Endodermal cell (in vitro differentiated cells): ENCODE data around the gene ARID1A. TPM values are rescaled to one million over a fixed set of nuclear protein-coding genes. Genes with fewer than 3 reads are reported as not detected.

Experiments used
- DNase-seq: peaks from one replicate; pipeline ENCODE4 v3.0.0-alpha.2; 2017
- H3K27ac ChIP-seq: 2 replicates; pipeline ENCODE4 v1.5.1; 2013; ENCODE audit warnings: mild to moderate bottlenecking, low read depth, low read length, moderate library complexity
- H3K27me3 ChIP-seq: 2 replicates; pipeline ENCODE4 v1.6.1; 2013; ENCODE audit warnings: mild to moderate bottlenecking, low read length, moderate library complexity; ENCODE audit not compliant: insufficient read depth, control insufficient read depth, poor library complexity, severe bottlenecking
- H3K36me3 ChIP-seq: 2 replicates; pipeline ENCODE4 v1.7.0; 2013; ENCODE audit warnings: mild to moderate bottlenecking, low read length, moderate library complexity; ENCODE audit not compliant: control insufficient read depth, insufficient read depth
- H3K4me1 ChIP-seq: one replicate; pipeline ENCODE4 v1.7.0; 2013; ENCODE audit warnings: low read length; ENCODE audit not compliant: control insufficient read depth, insufficient read depth
- H3K4me3 ChIP-seq: 2 replicates; pipeline ENCODE4 v1.5.1; 2013; ENCODE audit warnings: mild to moderate bottlenecking, low read length, moderate library complexity
- H3K9ac ChIP-seq: 2 replicates; pipeline ENCODE4 v1.6.1; 2013; ENCODE audit warnings: mild to moderate bottlenecking, low read length, moderate library complexity; ENCODE audit not compliant: poor library complexity, severe bottlenecking; ENCODE audit errors: extremely low read depth
- H3K9me3 ChIP-seq: 2 replicates; pipeline ENCODE4 v1.6.1; 2013; ENCODE audit warnings: mild to moderate bottlenecking, low read length, moderate library complexity; ENCODE audit not compliant: control insufficient read depth
- H3K27ac Mint-ChIP-seq: 2 replicates; pipeline ENCODE4 v1.8.0; 2020; ENCODE audit warnings: mixed read lengths
- H3K27me3 Mint-ChIP-seq: 2 replicates; pipeline ENCODE4 v1.8.0; 2021; ENCODE audit warnings: mild to moderate bottlenecking, mixed read lengths; ENCODE audit not compliant: insufficient read depth
- H3K36me3 Mint-ChIP-seq: 2 replicates; pipeline ENCODE4 v1.8.0; 2020; ENCODE audit warnings: low read depth, mixed read lengths
- H3K4me1 Mint-ChIP-seq: 2 replicates; pipeline ENCODE4 v1.8.0; 2020; ENCODE audit warnings: mixed read lengths
- H3K4me3 Mint-ChIP-seq: 2 replicates; pipeline ENCODE4 v1.8.0; 2020; ENCODE audit warnings: mild to moderate bottlenecking, moderate library complexity, mixed read lengths
- H3K9me3 Mint-ChIP-seq: 2 replicates; pipeline ENCODE4 v1.8.0; 2020; ENCODE audit warnings: mild to moderate bottlenecking, mixed read lengths
- WGBS, 2 experiments: methylation state at CpG; one replicate each; pipeline versions ENCODE4 v1.1.5 to v1.1.7; 2013; ENCODE audit warnings: missing lambda C conversion rate in 2 of 2, mixed read lengths in 1 of 2; ENCODE audit not compliant: insufficient coverage in 1 of 2, insufficient read length in 1 of 2; 5-methylcytosine and 5-hydroxymethylcytosine counted together
- total RNA-seq, 2 donors: library from RNA; stranded (reverse); fragmentation: NEBNext Ultra II Directional in 1 of 2; extraction: Animal tissue kit (Norgen Biotek cat#: 25700) in 1 of 2; gene quantifications; 2 replicates in 1 of 2; 3 replicates in 1 of 2; pipeline ENCODE4 v1.2.1, GENCODE V29; 2021
- TF ChIP-seq, protein P1 (sequence below): fragments of 200-600 bp; sonication (generic); conservative IDR thresholded peaks from 2 replicates; pipeline ENCODE4 v1.5.0; 2021; ENCODE audit warnings: antibody characterized with exemption, mild to moderate bottlenecking

ARID1A gene
- total RNA-seq, 2 donors from 2014 or later, result 118 to 128 TPM

DNA sequence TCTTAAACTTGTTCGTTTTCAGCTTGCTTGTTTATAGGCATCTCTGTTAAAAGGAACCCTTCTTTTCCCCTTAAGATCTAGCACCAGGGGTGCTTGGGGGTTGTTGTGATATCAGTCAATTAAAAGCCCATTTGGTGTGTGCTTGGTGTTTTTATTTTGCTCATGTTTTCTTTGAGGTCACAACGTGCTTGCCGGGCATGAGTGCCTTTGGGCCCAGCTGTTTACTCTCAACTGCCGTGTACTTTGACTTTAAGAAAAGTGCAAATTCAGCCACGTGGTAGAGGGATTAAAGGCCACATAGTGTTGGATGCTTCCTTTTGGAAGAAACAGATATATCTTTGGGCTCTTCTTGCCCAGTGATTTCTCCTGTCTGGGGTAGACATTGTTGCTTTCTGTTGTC is 10.5 kb downstream of the ARID1A start:
- peaks cover 22% of the 10 kb centered on the region for H3K4me1 ChIP-seq
- H3K9ac ChIP-seq, result no peak overlapping the region
- no peaks in the 10 kb centered on the region for H3K27me3 ChIP-seq
- WGBS, 2 experiments, result 61 to 74% methylated on average over 5 of the region's 5 CpGs
- TF ChIP-seq, protein P1, sequence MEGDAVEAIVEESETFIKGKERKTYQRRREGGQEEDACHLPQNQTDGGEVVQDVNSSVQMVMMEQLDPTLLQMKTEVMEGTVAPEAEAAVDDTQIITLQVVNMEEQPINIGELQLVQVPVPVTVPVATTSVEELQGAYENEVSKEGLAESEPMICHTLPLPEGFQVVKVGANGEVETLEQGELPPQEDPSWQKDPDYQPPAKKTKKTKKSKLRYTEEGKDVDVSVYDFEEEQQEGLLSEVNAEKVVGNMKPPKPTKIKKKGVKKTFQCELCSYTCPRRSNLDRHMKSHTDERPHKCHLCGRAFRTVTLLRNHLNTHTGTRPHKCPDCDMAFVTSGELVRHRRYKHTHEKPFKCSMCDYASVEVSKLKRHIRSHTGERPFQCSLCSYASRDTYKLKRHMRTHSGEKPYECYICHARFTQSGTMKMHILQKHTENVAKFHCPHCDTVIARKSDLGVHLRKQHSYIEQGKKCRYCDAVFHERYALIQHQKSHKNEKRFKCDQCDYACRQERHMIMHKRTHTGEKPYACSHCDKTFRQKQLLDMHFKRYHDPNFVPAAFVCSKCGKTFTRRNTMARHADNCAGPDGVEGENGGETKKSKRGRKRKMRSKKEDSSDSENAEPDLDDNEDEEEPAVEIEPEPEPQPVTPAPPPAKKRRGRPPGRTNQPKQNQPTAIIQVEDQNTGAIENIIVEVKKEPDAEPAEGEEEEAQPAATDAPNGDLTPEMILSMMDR, result no peak
- peak overlapping the region; percentile 12 for H3K4me3 ChIP-seq
- Mint-ChIP-seq H3K27ac (peak overlapping the region; percentile 67), H3K9me3 (no peaks in the 10 kb centered on the region), H3K27me3 (no peaks in the 10 kb centered on the region), H3K36me3 (peaks cover 33% of the 10 kb centered on the region), H3K4me3 (peak overlapping the region; percentile 7), H3K4me1 (peaks cover 28% of the 10 kb centered on the region)
- H3K27ac ChIP-seq, result no peak overlapping the region
- H3K9me3 ChIP-seq, result no peaks in the 10 kb centered on the region
- no peak for DNase-seq
- peaks cover 34% of the 10 kb centered on the region for H3K36me3 ChIP-seq

DNA sequence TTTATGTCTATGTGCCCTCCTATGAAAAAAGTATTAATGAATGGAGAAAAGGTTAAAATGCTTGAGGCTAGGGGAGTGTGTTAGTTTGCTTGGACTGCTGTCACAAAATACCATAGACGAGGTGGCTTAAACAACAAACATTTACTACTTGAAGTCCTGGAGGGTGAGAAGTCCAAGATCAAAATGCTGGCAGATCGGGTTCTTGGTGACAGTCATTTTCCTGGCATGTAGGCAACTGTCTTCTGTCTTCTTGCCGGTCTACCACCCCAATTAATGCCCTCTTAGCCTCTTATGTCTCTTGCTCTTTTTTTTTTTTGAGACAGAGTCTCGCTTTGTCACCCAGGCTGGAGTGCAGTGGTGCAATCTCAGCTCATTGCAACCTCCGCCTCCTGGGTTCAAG is 15.0 kb downstream of the ARID1A start:
- no peak for DNase-seq
- H3K9me3 ChIP-seq, result no peaks in the 10 kb centered on the region
- H3K27me3 Mint-ChIP-seq, result no peaks in the 10 kb centered on the region
- H3K4me3 ChIP-seq, result no peak overlapping the region
- no peak overlapping the region for H3K9ac ChIP-seq
- H3K4me1 ChIP-seq, result peaks cover 14% of the 10 kb centered on the region
- H3K4me3 Mint-ChIP-seq, result no peak overlapping the region
- H3K9me3 Mint-ChIP-seq, result no peaks in the 10 kb centered on the region
- TF ChIP-seq, protein P1, result no peak
- peaks cover 63% of the 10 kb centered on the region for H3K36me3 Mint-ChIP-seq
- WGBS, 2 experiments, result 87 to 92% methylated on average over 5 of the region's 5 CpGs
- no peaks in the 10 kb centered on the region for H3K27me3 ChIP-seq
- no peak overlapping the region for H3K27ac ChIP-seq
- H3K4me1 Mint-ChIP-seq, result peaks cover 56% of the 10 kb centered on the region
- peak overlapping the region; percentile 31 for H3K27ac Mint-ChIP-seq
- peaks cover 61% of the 10 kb centered on the region for H3K36me3 ChIP-seq

DNA sequence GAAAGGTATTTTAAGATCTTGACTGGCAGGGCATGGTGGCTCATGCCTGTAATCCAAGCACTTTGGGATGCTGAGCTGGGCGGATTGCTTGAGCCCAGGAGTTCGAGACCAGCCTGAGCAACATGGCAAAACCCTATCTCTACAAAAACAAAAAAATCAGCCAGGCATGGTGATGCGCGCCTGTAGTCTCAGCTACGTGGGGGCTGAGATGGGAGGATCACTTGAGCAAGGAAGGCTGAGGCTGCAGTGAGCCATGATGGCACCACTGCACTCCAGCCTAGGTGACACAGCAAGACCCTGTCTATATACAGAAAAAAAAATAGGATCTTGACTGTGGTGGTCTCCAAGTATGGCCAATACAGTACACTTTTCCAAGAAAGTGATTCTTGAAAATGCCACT is 16.0 kb downstream of the ARID1A start:
- H3K27me3 Mint-ChIP-seq, result no peaks in the 10 kb centered on the region
- TF ChIP-seq, protein P1, result no peak
- H3K27me3 ChIP-seq, result no peaks in the 10 kb centered on the region
- H3K9me3 Mint-ChIP-seq, result no peaks in the 10 kb centered on the region
- peak overlapping the region; percentile 2 for H3K27ac Mint-ChIP-seq
- H3K27ac ChIP-seq, result no peak overlapping the region
- H3K4me1 ChIP-seq, result peaks cover 8% of the 10 kb centered on the region
- peaks cover 53% of the 10 kb centered on the region for H3K4me1 Mint-ChIP-seq
- H3K36me3 Mint-ChIP-seq, result peaks cover 61% of the 10 kb centered on the region
- no peak overlapping the region for H3K9ac ChIP-seq
- peaks cover 56% of the 10 kb centered on the region for H3K36me3 ChIP-seq
- 88 to 97% methylated on average over 3 to 5 of the region's 5 CpGs for WGBS, 2 experiments
- no peak overlapping the region for H3K4me3 ChIP-seq
- no peak overlapping the region for H3K4me3 Mint-ChIP-seq
- no peak for DNase-seq
- no peaks in the 10 kb centered on the region for H3K9me3 ChIP-seq
